ENCODE results near the gene GSTO1.

The GSTO1 gene

GRCh38 chr10:104300736-104301292, 46.1 kb downstream of the GSTO1 start:
- Histone ChIP-seq H3K36me3 (ENCODE audit: low read depth) (no peaks in the 10 kb centered on the region), H3K27ac (ENCODE audit: poor library complexity, severe bottlenecking) (peak overlapping the region; percentile 96), H3K4me1 (ENCODE audit: insufficient read depth, poor library complexity, severe bottlenecking) (peaks cover 24% of the 10 kb centered on the region), H3K4me3 (ENCODE audit: severe bottlenecking) (no peak overlapping the region), H3K9me3 (ENCODE audit: severe bottlenecking) (no peaks in the 10 kb centered on the region), H3K27me3 (ENCODE audit: insufficient read depth, poor library complexity, severe bottlenecking) (no peaks in the 10 kb centered on the region)
- DNase-seq (ENCODE audit: low spot score) (peak; percentile 94), ATAC-seq (ENCODE audit: low read depth) (peak; percentile 85)
- peak; percentile 57 for TF ChIP-seq CTCF (IDR thresholded peaks at IDR 0.05; ENCODE audit: poor library complexity, severe bottlenecking)

GRCh38 chr10:104301907-104302690, 47.4 kb downstream of the GSTO1 start:
- no peak for DNase-seq (ENCODE audit: low spot score)
- no peak for TF ChIP-seq CTCF (IDR thresholded peaks at IDR 0.05; ENCODE audit: poor library complexity, severe bottlenecking)
- Histone ChIP-seq H3K4me3 (ENCODE audit: severe bottlenecking) (no peak overlapping the region), H3K36me3 (ENCODE audit: low read depth) (no peaks in the 10 kb centered on the region), H3K27ac (ENCODE audit: poor library complexity, severe bottlenecking) (peak overlapping the region; percentile 96), H3K27me3 (ENCODE audit: insufficient read depth, poor library complexity, severe bottlenecking) (no peaks in the 10 kb centered on the region), H3K4me1 (ENCODE audit: insufficient read depth, poor library complexity, severe bottlenecking) (peaks cover 28% of the 10 kb centered on the region), H3K9me3 (ENCODE audit: severe bottlenecking) (no peaks in the 10 kb centered on the region)
- ATAC-seq (ENCODE audit: low read depth), result no peak

- Histone ChIP-seq H3K4me1 (ENCODE audit: insufficient read depth, poor library complexity, severe bottlenecking) (peaks cover 28% of the 10 kb centered on the region), H3K9me3 (ENCODE audit: severe bottlenecking) (no peaks in the 10 kb centered on the region), H3K27ac (ENCODE audit: poor library complexity, severe bottlenecking) (no peak overlapping the region), H3K36me3 (ENCODE audit: low read depth) (0 out of 2 replicates have a peak, but pooled peaks cover 3% of the 10 kb centered on the region), H3K4me3 (ENCODE audit: severe bottlenecking) (no peak overlapping the region), H3K27me3 (ENCODE audit: insufficient read depth, poor library complexity, severe bottlenecking) (no peaks in the 10 kb centered on the region)
- no peak for ATAC-seq (ENCODE audit: low read depth)
- DNase-seq (ENCODE audit: low spot score), result no peak
- no peak for TF ChIP-seq CTCF (IDR thresholded peaks at IDR 0.05; ENCODE audit: poor library complexity, severe bottlenecking)
Measured at GRCh38 chr10:104303594-104304355, 49.1 kb downstream of the GSTO1 start.

GRCh38 chr10:104304356-104304745, 49.7 kb downstream of the GSTO1 start:
- 0 out of 2 replicates have a peak, but pooled peaks cover 3% of the 10 kb centered on the region for H3K36me3 ChIP-seq (ENCODE audit: low read depth)
- H3K27ac ChIP-seq (ENCODE audit: poor library complexity, severe bottlenecking), result no peak overlapping the region
- H3K4me3 ChIP-seq (ENCODE audit: severe bottlenecking), result no peak overlapping the region
- no peaks in the 10 kb centered on the region for H3K27me3 ChIP-seq (ENCODE audit: insufficient read depth, poor library complexity, severe bottlenecking)
- TF ChIP-seq CTCF (IDR thresholded peaks at IDR 0.05; ENCODE audit: poor library complexity, severe bottlenecking), result no peak
- peaks cover 28% of the 10 kb centered on the region for H3K4me1 ChIP-seq (ENCODE audit: insufficient read depth, poor library complexity, severe bottlenecking)
- DNase-seq (ENCODE audit: low spot score) (no peak), ATAC-seq (ENCODE audit: low read depth) (no peak)
- no peaks in the 10 kb centered on the region for H3K9me3 ChIP-seq (ENCODE audit: severe bottlenecking)
